ENCODE results near the gene HFE. TPM values are rescaled to one million over a fixed set of nuclear protein-coding genes. Genes with fewer than 3 reads are reported as not detected.

HFE gene
- total and polyA plus RNA-seq, 2 of the 13 experiments (the other 11 are each of a cell fraction or from before 2014, with no cell fraction given): 3.7 to 6.3 TPM

GRCh38 chr6:26044140-26045064, 42.8 kb upstream of the HFE start (continued):
- TF ChIP-seq BCL3 (CRISPR knock-in tag; IDR thresholded peaks at IDR 0.05) (no peak), EED (CRISPR knock-in tag; IDR thresholded peaks at IDR 0.05) (0 out of 2 replicates have a peak, but pooled peaks have one; percentile 57), HOXA9 (CRISPR knock-in tag; IDR thresholded peaks at IDR 0.05; ENCODE audit: borderline replicate concordance) (no peak), GPN1 (CRISPR knock-in tag; IDR thresholded peaks at IDR 0.05; ENCODE audit: borderline replicate concordance) (no peak), ZFY (CRISPR knock-in tag; IDR thresholded peaks at IDR 0.05) (no peak; the same call in 1 of the 2 replicates), ZBED4 (CRISPR knock-in tag; IDR thresholded peaks at IDR 0.05; ENCODE audit: borderline replicate concordance) (no peak), CREB1 (IDR thresholded peaks at IDR 0.05) (peak; percentile 77), CREB1 (CRISPR knock-in tag; IDR thresholded peaks at IDR 0.05) (peak; percentile 33; the same call in 1 of the 2 replicates), ZBTB44 (CRISPR knock-in tag; IDR thresholded peaks at IDR 0.05) (no peak), ZBTB8A (CRISPR knock-in tag; IDR thresholded peaks at IDR 0.05; ENCODE audit: borderline replicate concordance, low read depth) (no peak), PHF5A (CRISPR knock-in tag; IDR thresholded peaks at IDR 0.05; ENCODE audit: low read depth, unreplicated experiment) (peak; percentile 17), ZFP1 (CRISPR knock-in tag; IDR thresholded peaks at IDR 0.05) (no peak), AGO2 (optimal IDR thresholded peaks at IDR 0.05; ENCODE audit: low read depth, low read length) (peak; percentile 49), IKZF4 (CRISPR knock-in tag; IDR thresholded peaks at IDR 0.05; ENCODE audit: borderline replicate concordance, low read depth, not compliant biosample characterization) (no peak), ZNF720 (CRISPR knock-in tag; IDR thresholded peaks at IDR 0.05) (no peak), RCOR2 (CRISPR knock-in tag; IDR thresholded peaks at IDR 0.05) (no peak), ZNF567 (CRISPR knock-in tag; IDR thresholded peaks at IDR 0.05; ENCODE audit: borderline replicate concordance) (no peak), ZHX1 (CRISPR knock-in tag; IDR thresholded peaks at IDR 0.05; ENCODE audit: low read depth) (no peak), MED8 (CRISPR knock-in tag; IDR thresholded peaks at IDR 0.05; ENCODE audit: insufficient replicate concordance) (peak; percentile 9), ZNF124 (CRISPR knock-in tag; IDR thresholded peaks at IDR 0.05) (no peak)
